Uterus (tissue), 2 donors: ENCODE results near the gene CST5.
"Not testable (repeated sequence)": the region's sequence is repeated elsewhere in the genome, so short reads cannot be mapped to it uniquely, and the experiment has no call there.

Source experiments
- POLR2A ChIP-seq, 2 donors: fragments of 450-650 bp; IDR thresholded peaks; one replicate each; pipeline ENCODE4 v1.6.1; 2016; ENCODE audit warnings: antibody characterized with exemption in 2 of 2, mild to moderate bottlenecking in 1 of 2, moderate library complexity in 1 of 2
- TF ChIP-seq, protein P1 (sequence below), 4 experiments: fragments of 200-600 bp in 2 of 4; fragments of 450-650 bp in 2 of 4; sonication (generic) in 2 of 4; IDR thresholded peaks; one replicate each; pipeline ENCODE4 v1.5.1; 2016 to 2019; ENCODE audit warnings: antibody characterized with exemption in 4 of 4, mild to moderate bottlenecking in 2 of 4, moderate library complexity in 1 of 4

- TF ChIP-seq, protein P1, sequence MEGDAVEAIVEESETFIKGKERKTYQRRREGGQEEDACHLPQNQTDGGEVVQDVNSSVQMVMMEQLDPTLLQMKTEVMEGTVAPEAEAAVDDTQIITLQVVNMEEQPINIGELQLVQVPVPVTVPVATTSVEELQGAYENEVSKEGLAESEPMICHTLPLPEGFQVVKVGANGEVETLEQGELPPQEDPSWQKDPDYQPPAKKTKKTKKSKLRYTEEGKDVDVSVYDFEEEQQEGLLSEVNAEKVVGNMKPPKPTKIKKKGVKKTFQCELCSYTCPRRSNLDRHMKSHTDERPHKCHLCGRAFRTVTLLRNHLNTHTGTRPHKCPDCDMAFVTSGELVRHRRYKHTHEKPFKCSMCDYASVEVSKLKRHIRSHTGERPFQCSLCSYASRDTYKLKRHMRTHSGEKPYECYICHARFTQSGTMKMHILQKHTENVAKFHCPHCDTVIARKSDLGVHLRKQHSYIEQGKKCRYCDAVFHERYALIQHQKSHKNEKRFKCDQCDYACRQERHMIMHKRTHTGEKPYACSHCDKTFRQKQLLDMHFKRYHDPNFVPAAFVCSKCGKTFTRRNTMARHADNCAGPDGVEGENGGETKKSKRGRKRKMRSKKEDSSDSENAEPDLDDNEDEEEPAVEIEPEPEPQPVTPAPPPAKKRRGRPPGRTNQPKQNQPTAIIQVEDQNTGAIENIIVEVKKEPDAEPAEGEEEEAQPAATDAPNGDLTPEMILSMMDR (IDR thresholded peaks at IDR 0.05) = not testable (repeated sequence)
- not testable (repeated sequence) for TF ChIP-seq POLR2A (IDR thresholded peaks at IDR 0.05)
Measured at GRCh38 chr20:23890867-23891266, 11.3 kb upstream of the CST5 start.
